ENCODE data around the gene OR10J4. TPM values are rescaled to one million over a fixed set of nuclear protein-coding genes. Genes with fewer than 3 reads are reported as not detected.

Gene OR10J4
- total and polyA plus RNA-seq, 2 of the 4 experiments (the other 2 are of a cell fraction), result not detected

DNA sequence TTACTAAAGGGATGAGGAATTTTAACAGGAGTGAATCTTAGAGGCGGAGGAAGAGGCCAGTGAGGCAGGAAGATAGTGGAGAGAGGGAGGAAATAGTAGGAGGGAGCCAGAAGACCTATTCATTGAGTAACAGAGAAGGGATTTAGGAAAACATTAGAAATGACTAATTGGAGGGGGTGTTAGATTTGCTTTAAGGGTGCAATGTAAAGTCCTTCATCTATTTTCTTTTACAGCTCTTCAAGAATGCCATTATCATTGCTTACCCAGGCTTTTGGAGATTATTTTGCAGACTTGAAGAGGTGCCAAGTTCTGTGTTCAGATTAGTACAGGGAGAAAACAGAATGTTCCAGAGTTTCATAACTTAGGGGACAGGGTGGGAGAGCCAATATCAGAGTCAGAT lies 41.3 kb downstream of the OR10J4 start:
- intact Hi-C loops (cut with micrococcal nuclease), result no loop called here
- Histone ChIP-seq H4K8ac (ENCODE audit: low read depth in 2 of 2, low read length in 2 of 2) (no peak overlapping the region), H2AK9ac (replicated peaks; ENCODE audit: low read depth, low read length, poor library complexity) (no peak overlapping the region), H2BK120ac (ENCODE audit: low read depth, low read length) (no peak overlapping the region), H3K9me1 (ENCODE audit: insufficient read depth, low read length) (no peaks in the 10 kb centered on the region), H3K14ac (replicated peaks; ENCODE audit: low read depth, low read length) (no peak overlapping the region), H2AK5ac (ENCODE audit: low read depth, low read length) (no peak overlapping the region), H3K79me1 (ENCODE audit: low read depth in 1 of 2, low read length in 2 of 2) (no peaks in the 10 kb centered on the region), H2BK5ac (ENCODE audit: low read depth, low read length, poor library complexity, severe bottlenecking) (no peak overlapping the region), H3K9me3 (ENCODE audit: control insufficient read depth, insufficient read depth, low read length) (peaks cover 2% of the 10 kb centered on the region; the same call in 1 of the 2 replicates), H3K4me2 (ENCODE audit: low read depth, low read length) (no peak overlapping the region), H3K9ac (ENCODE audit: low read depth, low read length) (no peak overlapping the region), H4K91ac (ENCODE audit: insufficient read depth, low read depth, low read length) (no peak overlapping the region), H3K18ac (ENCODE audit: low read depth, low read length) (no peak overlapping the region), H3K23ac (ENCODE audit: low read depth, low read length) (no peak overlapping the region), H4K20me1 (ENCODE audit: insufficient read depth, low read length) (no peaks in the 10 kb centered on the region), H3K36me3 (ENCODE audit: control insufficient read depth, insufficient read depth, low read length) (no peaks in the 10 kb centered on the region), H3K27me3 (ENCODE audit: control insufficient read depth, insufficient read depth, low read length) (no peaks in the 10 kb centered on the region), H3K4me1 (ENCODE audit: control insufficient read depth, insufficient read depth, low read length) (no peaks in the 10 kb centered on the region), H2AFZ (replicated peaks; ENCODE audit: low read length, poor library complexity) (no peak overlapping the region), H3K56ac (ENCODE audit: extremely low read depth, insufficient read depth, low read length) (no peak overlapping the region), H3K27ac (ENCODE audit: insufficient read depth, low read length) (no peak overlapping the region), H3K4me3 (ENCODE audit: insufficient read depth, low read depth, low read length) (no peak overlapping the region), H4K5ac (ENCODE audit: low read depth, low read length) (no peak overlapping the region), H2BK20ac (ENCODE audit: low read depth, low read length) (no peak overlapping the region), H3K4ac (ENCODE audit: low read depth, low read length) (no peak overlapping the region), H2BK15ac (ENCODE audit: low read depth, low read length) (no peak overlapping the region)
- no TSS peak for BruUV-seq (replicated peaks)
- DNase-seq, result no peak
- in situ Hi-C loops (cut with MboI; ENCODE audit: low sequenced_read_pairs), result no loop called here
- 33% methylated on average over 1 of the region's 1 CpG; no CpG with 5 or more reads in 1 of the 2 experiments for WGBS, 2 experiments (ENCODE audit: extremely low coverage in 2 of 2, insufficient read length in 1 of 2)
- dilution Hi-C loops (cut with HindIII; ENCODE audit: low sequenced_read_pairs, unreplicated experiment), result no loop called here
- ChIA-PET POLR2A (ENCODE audit: unreplicated experiment) (no interaction called here), CTCF (no interaction called here)
- no peak for TF ChIP-seq NFE2L2 (IDR thresholded peaks at IDR 0.05; ENCODE audit: low read depth, low read length)
- no peak for TF ChIP-seq RFX5 (IDR thresholded peaks at IDR 0.05; ENCODE audit: low read depth, low read length)
- TF ChIP-seq POLR2A (IDR thresholded peaks at IDR 0.05; ENCODE audit: low read depth, low read length), result no peak
- TF ChIP-seq RAD21 (IDR thresholded peaks at IDR 0.05; ENCODE audit: low read length), result no peak
- TF ChIP-seq USF2 (IDR thresholded peaks at IDR 0.05; ENCODE audit: low read depth, low read length), result no peak
- TF ChIP-seq RCOR1 (IDR thresholded peaks at IDR 0.05; ENCODE audit: insufficient replicate concordance, low read length), result no peak
- TF ChIP-seq SMC3 (IDR thresholded peaks at IDR 0.05; ENCODE audit: low read depth, low read length), result no peak
- ATAC-seq (ENCODE audit: low read depth), result no peak
